22Rv1 (cell line): ENCODE measurements around the gene TEX19.

Experiments
- CTCF ChIP-seq: fragments of 450-650 bp; IDR thresholded peaks from 2 replicates; pipeline ENCODE4 v1.5.1; 2017; ENCODE audit warnings: mild to moderate bottlenecking
- ZFX ChIP-seq: fragments of 450-650 bp; IDR thresholded peaks from 2 replicates; pipeline ENCODE4 v1.6.1; 2017; ENCODE audit warnings: antibody characterized with exemption, borderline replicate concordance

- TF ChIP-seq CTCF (no peak), ZFX (no peak)
These were observed 3.0 kb downstream of the TEX19 start for GRCh38 chr17:82361885-82362633.
